GM19455 (cell line): ENCODE results near the gene LTB.
"Not testable (repeated sequence)": the region's sequence is repeated elsewhere in the genome, so short reads cannot be mapped to it uniquely, and the experiment has no call there.

Source experiments
- ATAC-seq: cut with Tn5 transposase; IDR thresholded peaks from one replicate; pipeline ENCODE4 v1.9.1; 2021; ENCODE audit not compliant: unreplicated experiment

Gene LTB

GRCh38 chr6:31609519-31610406 lies 27.5 kb upstream of the LTB start:
- ATAC-seq, result no peak

DNA sequence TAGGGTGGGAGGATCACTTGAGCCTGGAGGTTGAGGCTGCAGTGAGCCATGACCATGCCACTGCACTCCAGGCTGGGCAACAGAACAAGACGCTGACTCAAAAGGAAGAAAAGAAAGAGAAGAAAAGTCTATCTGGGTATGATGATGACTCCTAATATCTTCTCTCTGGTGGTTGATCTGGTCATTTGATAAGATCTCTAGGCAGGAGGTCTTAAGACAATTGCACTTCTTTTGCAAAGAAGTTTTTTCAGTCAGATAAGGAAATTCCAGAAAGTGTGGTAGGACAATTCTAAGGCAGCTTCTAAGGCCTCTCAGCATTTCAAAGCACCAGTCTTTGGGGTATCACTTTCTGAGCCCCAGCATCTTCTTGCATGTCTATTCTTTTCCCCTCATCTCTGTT lies 25.1 kb upstream of the LTB start:
- no peak for ATAC-seq

GRCh38 chr6:31597006-31597405 lies 14.8 kb upstream of the LTB start:
- ATAC-seq, result no peak

- no peak for ATAC-seq
Observed at GRCh38 chr6:31592396-31592771, 10.2 kb upstream of the LTB start.

DNA sequence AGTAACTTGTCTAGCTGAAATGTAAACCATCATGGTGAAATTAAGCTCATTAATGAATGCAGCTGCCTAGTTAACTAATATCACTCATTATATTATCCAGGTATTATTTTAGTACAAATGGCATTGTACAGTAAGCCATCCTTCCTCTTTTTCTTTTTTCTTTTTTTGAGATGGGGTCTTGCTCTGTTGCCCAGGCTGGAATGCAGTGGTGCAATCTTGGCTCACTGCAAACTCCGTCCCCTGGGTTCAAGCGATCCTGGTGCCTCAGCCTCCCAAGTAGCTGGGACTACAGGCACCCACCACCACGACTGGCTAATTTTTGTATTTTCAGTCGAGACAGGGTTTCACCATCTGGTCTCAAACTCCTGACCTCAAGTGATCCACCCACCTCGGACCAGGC lies 8.5 kb upstream of the LTB start:
- ATAC-seq, result not testable (repeated sequence)

DNA sequence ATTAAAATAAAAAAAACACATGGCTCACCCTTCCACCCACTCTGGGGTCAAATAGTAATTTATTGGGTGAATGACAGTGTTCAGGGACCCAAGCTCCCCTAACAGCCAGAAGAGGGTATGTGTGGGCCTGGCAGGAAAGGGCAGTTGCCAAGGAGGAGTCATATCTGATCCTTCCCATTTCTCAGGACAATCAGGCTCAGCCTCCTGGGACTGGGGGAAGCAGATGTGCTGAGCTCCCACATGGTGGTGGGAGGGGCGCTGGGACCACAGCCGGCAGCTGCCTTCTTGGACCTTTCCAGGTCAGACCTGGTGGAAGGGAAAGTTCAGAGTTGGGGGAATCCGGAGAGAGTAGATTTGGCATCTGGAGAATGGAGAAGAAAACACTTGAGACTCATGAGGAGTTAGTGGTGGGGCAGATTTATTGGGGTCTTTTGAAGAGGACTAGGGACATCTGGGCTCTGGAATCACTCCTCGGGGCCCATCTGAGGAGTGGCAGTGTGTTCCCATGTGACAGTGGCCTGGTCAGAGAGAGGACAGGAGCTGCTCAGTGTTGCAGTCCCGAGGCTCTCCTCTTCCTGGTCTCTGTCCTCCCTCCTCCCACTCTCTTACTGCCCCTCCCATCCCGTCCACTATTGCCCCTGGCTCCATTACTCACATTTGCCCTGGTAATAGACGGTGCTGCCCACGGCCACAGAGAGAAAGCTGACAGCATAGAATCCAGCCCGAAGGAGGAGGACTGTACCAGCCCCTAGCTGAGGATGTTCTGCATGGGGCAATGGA lies 6.8 kb upstream of the LTB start:
- no peak for ATAC-seq

GRCh38 chr6:31587791-31588777 lies 5.9 kb upstream of the LTB start:
- no peak for ATAC-seq

GRCh38 chr6:31586599-31587281 lies 4.5 kb upstream of the LTB start:
- no peak for ATAC-seq

DNA sequence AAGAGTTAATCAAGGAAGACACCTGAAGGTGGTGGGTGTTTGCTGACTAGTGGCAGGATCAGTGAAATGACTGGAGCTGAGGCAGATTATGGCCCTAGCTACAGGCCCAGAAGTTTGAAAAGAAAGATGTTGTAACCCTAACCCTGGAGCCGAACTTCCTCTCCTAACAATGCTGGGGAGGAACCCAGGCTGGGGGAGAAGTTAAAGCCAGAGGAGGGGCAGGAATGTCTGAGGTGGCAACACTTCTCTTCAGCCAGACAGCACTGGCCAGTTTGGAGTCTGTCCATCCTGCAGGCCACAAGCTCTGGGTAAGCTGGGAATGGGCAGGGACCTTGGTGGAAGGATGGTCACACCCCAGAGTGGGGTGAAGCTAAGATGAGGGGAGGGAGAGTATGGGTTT lies 3.8 kb upstream of the LTB start, which contains the start of gene LST1:
Gene LST1, plus strand, starts transcription at position 270 of the 400 bp plus-strand sequence. CDS start 1,023 bp downstream, outside the sequence.
- ATAC-seq, result no peak

GRCh38 chr6:31585491-31585890 lies 3.3 kb upstream of the LTB start:
- ATAC-seq, result no peak

DNA sequence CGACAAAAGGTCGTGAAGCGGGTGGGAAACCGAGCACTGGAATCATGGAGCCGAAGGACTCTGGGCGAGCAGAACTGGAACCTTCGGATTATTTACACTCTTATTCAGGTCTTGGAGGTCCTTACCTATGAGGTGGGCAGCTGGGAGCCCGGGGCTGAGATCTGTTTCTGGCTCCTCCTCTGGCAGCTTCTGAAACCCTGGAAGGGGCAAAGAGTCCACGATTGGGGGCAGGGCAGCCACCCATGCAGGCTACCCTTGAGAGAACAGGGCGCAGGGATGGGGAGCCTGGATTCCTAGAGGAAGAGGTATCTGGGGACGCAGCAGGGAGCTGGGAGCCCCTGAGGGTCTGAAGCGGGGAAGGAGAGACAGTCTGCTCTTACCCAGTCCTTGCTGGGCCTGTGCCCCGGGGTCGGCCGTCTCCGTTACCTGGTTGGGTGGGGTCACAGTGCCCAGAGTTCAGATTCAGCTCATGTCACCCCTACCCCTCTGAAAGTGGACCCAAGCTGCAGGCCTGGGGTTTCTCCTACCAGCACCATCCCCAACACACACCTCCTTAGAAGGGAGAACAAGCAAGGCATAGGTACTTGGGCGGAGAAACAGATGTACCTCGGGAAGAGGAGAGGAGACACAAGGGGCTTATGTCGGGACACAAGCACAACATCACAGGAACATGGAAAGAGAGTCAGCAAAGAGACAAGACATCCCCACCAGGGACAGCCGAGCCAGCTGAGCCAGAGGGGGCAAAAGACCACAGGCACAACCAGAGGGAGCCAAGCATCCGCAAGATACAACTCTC lies 592 bp downstream of the LTB start:
- ATAC-seq, result no peak

GRCh38 chr6:31580807-31581433 lies 1.3 kb downstream of the LTB start:
- ATAC-seq, result no peak

DNA sequence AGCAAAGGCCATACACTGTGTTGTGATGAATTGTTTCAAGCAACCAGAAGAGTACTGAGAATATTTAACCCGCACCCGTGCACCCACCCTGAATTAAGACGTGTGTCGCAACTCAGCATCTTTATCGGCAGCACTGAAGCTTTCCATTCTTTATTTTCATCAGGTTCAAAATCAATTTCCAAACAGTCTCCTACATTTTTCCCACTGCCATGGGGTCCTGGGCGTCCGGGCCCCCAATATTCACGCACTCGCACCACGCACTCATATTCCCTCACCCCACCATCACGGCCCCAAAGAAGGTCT lies 1.8 kb downstream of the LTB start:
- ATAC-seq, result no peak

DNA sequence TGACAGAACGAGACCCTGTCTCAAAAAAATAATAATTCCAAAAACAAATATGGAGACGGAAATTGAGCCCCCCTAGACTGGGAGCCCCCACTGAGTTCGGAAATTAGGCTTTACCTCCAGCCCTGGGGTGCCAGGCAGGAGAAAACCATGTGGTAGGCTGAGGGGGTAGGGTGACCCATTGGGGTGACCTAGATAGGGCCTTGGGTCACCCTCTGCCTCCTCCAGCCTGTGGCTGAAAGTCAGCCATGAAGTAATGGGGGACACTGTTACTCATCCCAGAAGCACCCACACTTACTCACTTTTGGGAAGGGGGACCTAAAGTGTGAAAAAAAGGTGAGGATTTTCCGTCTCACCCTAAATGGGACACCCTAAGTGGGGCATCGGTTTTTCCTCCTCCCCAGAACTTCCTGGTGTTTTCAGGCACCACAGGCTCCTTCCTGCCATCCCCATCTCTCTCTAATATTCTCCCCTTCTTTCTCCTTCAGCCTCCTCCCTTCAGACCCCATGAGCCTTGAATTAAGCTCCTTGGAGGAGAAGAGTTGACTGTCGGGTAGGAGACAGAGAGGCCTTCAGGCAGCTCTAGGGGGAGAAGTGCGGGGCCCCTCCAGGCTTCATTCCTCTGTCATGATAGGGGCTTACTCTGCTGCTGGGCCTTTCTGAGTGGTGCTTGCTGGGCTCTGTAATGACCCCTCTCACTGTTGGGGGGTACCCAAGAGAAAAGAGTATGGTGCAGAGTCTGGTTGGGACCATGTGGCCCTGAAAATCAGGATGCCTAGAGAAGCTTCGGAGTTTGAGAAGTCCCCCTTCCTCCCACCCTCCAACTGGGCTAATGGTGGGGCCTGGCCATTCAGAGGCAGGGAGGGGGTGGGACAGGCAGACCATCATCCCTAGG lies 2.4 kb downstream of the LTB start:
- no peak for ATAC-seq

DNA sequence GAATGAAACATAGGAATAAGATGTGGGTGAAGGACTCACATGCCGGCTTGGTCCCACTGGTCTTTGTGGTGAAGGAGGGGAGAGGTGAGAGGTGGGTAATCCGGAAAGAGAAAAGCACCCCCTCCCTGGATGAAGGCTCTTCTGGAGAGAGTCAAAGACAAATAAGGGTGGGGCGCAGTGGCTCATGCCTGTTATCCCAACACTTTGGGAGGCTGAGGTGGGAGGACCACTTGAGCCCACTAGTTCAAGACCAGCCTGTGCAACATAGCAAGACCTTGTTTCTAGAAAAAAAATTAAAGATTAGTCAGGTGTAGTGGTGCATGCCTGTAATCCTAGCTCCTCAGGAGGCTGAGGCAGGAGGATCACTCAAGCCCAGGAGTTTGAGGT lies 3.1 kb downstream of the LTB start:
- no peak for ATAC-seq

DNA sequence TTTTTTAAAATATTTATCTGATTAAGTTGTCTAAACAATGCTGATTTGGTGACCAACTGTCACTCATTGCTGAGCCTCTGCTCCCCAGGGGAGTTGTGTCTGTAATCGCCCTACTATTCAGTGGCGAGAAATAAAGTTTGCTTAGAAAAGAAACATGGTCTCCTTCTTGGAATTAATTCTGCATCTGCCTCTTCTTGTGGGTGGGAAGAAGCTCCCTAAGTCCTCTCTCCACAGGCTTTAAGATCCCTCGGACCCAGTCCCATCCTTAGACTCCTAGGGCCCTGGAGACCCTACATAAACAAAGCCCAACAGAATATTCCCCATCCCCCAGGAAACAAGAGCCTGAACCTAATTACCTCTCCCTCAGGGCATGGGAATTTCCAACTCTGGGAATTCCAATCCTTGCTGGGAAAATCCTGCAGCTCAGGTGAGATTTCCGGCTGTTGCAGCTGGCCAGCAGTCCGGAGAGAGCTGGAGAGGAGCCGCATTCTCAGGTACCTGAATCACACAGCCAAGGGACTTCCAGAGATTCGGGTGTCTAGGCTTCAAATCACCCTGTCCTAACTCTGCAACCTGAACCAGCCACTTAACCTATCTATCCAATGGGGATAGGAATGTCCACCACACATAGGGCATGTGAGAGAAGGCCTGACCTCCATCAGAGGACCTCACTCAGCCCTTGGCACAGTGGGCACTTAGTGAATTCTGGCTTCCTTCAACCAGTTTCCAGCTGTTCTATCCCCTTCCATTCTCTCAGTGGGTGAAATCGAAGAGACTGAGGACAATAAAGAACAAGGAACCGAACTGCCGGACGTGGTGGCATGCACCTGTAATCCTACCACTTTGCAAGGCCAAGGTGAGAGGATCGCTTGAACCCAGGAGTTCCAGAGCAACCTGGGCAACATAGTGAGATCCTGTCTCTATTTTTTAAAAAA lies 3.8 kb downstream of the LTB start:
- no peak for ATAC-seq

GRCh38 chr6:31577579-31577966 lies 4.7 kb downstream of the LTB start:
- ATAC-seq, result no peak
